ENCODE results near the gene DMXL1.

DNA sequence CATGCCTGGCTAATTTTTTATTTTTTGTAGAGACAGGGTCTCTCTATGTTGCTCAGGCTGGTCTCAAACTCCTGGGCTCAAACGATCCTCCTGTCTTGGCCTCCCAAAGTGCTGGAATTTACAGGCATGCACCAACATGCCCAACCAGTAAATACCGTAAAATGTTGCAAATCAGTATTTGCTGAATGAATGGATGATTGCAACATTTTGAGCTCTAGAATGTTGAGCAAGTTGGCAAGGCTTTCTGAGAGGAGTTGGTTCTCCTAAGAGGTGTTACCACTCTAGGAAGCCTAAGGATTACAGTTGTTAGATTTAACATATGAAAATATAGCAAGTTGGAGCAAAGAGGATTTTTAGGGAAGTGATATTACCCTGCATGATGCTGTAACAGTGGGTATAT is 15.6 kb upstream of the DMXL1 start:
- TF ChIP-seq, protein P1, sequence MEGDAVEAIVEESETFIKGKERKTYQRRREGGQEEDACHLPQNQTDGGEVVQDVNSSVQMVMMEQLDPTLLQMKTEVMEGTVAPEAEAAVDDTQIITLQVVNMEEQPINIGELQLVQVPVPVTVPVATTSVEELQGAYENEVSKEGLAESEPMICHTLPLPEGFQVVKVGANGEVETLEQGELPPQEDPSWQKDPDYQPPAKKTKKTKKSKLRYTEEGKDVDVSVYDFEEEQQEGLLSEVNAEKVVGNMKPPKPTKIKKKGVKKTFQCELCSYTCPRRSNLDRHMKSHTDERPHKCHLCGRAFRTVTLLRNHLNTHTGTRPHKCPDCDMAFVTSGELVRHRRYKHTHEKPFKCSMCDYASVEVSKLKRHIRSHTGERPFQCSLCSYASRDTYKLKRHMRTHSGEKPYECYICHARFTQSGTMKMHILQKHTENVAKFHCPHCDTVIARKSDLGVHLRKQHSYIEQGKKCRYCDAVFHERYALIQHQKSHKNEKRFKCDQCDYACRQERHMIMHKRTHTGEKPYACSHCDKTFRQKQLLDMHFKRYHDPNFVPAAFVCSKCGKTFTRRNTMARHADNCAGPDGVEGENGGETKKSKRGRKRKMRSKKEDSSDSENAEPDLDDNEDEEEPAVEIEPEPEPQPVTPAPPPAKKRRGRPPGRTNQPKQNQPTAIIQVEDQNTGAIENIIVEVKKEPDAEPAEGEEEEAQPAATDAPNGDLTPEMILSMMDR (IDR thresholded peaks at IDR 0.05) = no peak
- no peak for TF ChIP-seq POLR2A (IDR thresholded peaks at IDR 0.05)

All from heart left ventricle (tissue), 13 donors.